Right atrium auricular region (tissue), 2 donors: ENCODE measurements around the gene HSPB9. TPM values are rescaled to one million over a fixed set of nuclear protein-coding genes. Genes with fewer than 3 reads are reported as not detected.

Source experiments
- DNase-seq: peaks from one replicate; pipeline ENCODE4 v3.0.0-alpha.2; 2019; ENCODE audit warnings: low spot score
- H3K27ac ChIP-seq, 2 donors: fragments of 200-600 bp; sonication (generic); 1 replicate in 1 of 2; 2 replicates in 1 of 2; pipeline ENCODE4 v1.5.1; 2016 to 2019
- H3K27me3 ChIP-seq, 2 donors: fragments of 200-600 bp; sonication (generic); one replicate each; pipeline versions ENCODE4 v1.5.1 to v1.6.0; 2017 to 2019
- H3K36me3 ChIP-seq: fragments of 200-600 bp; sonication (generic); one replicate; pipeline ENCODE4 v1.5.1; 2016
- H3K4me1 ChIP-seq, 2 donors: fragments of 200-600 bp; sonication (generic); one replicate each; pipeline versions ENCODE4 v1.5.1 to v1.6.0; 2017 to 2019
- H3K4me3 ChIP-seq, 2 donors: fragments of 200-600 bp; sonication (generic); 1 replicate in 1 of 2; 2 replicates in 1 of 2; pipeline ENCODE4 v1.5.1; 2017 to 2019; ENCODE audit warnings: mild to moderate bottlenecking in 1 of 2, moderate library complexity in 1 of 2
- H3K9me3 ChIP-seq, 2 donors: fragments of 200-600 bp; sonication (generic); one replicate each; pipeline ENCODE4 v1.5.1; 2019
- CTCF ChIP-seq, 2 donors: fragments of 200-600 bp; sonication (generic); IDR thresholded peaks; one replicate each; pipeline ENCODE4 v1.5.1; 2019; ENCODE audit warnings: antibody characterized with exemption in 2 of 2
- total RNA-seq, 2 donors: library from RNA; depleted of rRNA; stranded (reverse); fragments of >200 nt; gene quantifications; one replicate each; pipeline ENCODE4 v1.1.0, GENCODE V29; 2016

The HSPB9 gene
- total RNA-seq, 2 donors from 2014 or later, result not detected

GRCh38 chr17:42079541-42079940 lies 43.1 kb upstream of the HSPB9 start:
- H3K9me3 ChIP-seq, result no peaks in the 10 kb centered on the region
- no peak overlapping the region for H3K4me3 ChIP-seq
- no peaks in the 10 kb centered on the region for H3K27me3 ChIP-seq
- no peak overlapping the region for H3K27ac ChIP-seq
- no peak for DNase-seq
- no peak for TF ChIP-seq CTCF (IDR thresholded peaks at IDR 0.05)
- H3K4me1 ChIP-seq, result no peaks in the 10 kb centered on the region
- no peaks in the 10 kb centered on the region for H3K36me3 ChIP-seq

- H3K4me1 ChIP-seq, result no peaks in the 10 kb centered on the region
- H3K27me3 ChIP-seq, result no peaks in the 10 kb centered on the region
- no peak overlapping the region for H3K27ac ChIP-seq
- no peaks in the 10 kb centered on the region for H3K36me3 ChIP-seq
- no peak overlapping the region for H3K4me3 ChIP-seq
- H3K9me3 ChIP-seq, result no peaks in the 10 kb centered on the region
- TF ChIP-seq CTCF (IDR thresholded peaks at IDR 0.05), result no peak
- no peak for DNase-seq
Observed at GRCh38 chr17:42081516-42082129, 41.0 kb upstream of the HSPB9 start.

GRCh38 chr17:42087042-42087701 lies 35.4 kb upstream of the HSPB9 start:
- H3K4me3 ChIP-seq, result no peak overlapping the region
- no peak for TF ChIP-seq CTCF (IDR thresholded peaks at IDR 0.05)
- H3K36me3 ChIP-seq, result no peaks in the 10 kb centered on the region
- H3K27me3 ChIP-seq, result no peaks in the 10 kb centered on the region
- H3K4me1 ChIP-seq, result no peaks in the 10 kb centered on the region
- H3K27ac ChIP-seq, result no peak overlapping the region
- no peaks in the 10 kb centered on the region for H3K9me3 ChIP-seq
- no peak for DNase-seq

GRCh38 chr17:42087736-42088705 lies 34.6 kb upstream of the HSPB9 start:
- no peak overlapping the region for H3K4me3 ChIP-seq
- H3K4me1 ChIP-seq, result no peaks in the 10 kb centered on the region
- DNase-seq, result no peak
- no peak for TF ChIP-seq CTCF (IDR thresholded peaks at IDR 0.05)
- no peak overlapping the region for H3K27ac ChIP-seq
- H3K9me3 ChIP-seq, result no peaks in the 10 kb centered on the region
- H3K36me3 ChIP-seq, result no peaks in the 10 kb centered on the region
- H3K27me3 ChIP-seq, result no peaks in the 10 kb centered on the region

- no peaks in the 10 kb centered on the region for H3K9me3 ChIP-seq
- no peak overlapping the region for H3K4me3 ChIP-seq
- TF ChIP-seq CTCF (IDR thresholded peaks at IDR 0.05), result no peak
- no peaks in the 10 kb centered on the region for H3K36me3 ChIP-seq
- H3K4me1 ChIP-seq, result no peaks in the 10 kb centered on the region
- H3K27me3 ChIP-seq, result no peaks in the 10 kb centered on the region
- DNase-seq, result no peak
- no peak overlapping the region for H3K27ac ChIP-seq
Observed at GRCh38 chr17:42088736-42089135, 33.9 kb upstream of the HSPB9 start.
